Measurements from ENCODE around the gene DHX9. TPM values are rescaled to one million over a fixed set of nuclear protein-coding genes. Genes with fewer than 3 reads are reported as not detected.
A peak's percentile ranks its signal among the peaks of the same experiment; 100 is the strongest.

The DHX9 gene
- total and polyA plus RNA-seq, 2 experiments from 2014 or later = 151 to 262 TPM

DNA sequence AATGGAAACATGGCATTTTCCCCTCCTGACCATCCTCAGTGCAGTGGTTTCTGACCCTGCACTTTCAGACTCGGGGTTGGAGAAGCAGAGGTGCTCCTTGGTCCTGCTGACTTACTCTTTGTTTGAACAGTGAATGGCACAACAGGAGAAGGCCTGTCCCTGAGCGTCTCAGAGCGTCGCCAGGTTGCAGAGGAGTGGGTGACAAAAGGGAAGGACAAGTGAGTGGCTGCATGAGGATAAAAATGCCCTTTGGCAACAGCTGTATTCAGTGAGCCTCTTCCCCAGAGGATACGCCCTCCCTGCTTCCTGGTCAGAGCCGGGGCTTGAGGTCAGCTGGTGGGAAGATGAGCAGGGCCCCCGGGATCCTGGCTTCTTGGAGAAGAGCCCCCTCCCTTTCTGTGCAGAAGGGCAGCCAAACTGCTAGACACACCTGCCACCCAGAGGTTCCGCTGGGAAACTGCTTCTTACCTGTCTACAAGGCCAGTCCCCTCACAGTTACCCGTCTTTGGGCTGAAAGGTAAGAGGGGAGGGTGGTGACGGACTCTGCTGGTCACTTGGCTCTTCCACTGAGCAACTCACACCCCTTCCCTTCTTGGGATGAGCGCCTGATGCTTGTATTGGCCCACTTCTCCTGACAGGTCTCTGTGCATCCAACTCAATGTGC lies 33.0 kb upstream of the DHX9 start:
- H3K4me3 Mint-ChIP-seq = no peak overlapping the region; the same call in 2 of the 3 replicates
- ATAC-seq (peak; percentile 98), DNase-seq (ENCODE audit: low spot score) (peak; percentile 97)
- H3K27me3 Mint-ChIP-seq (ENCODE audit: insufficient read depth, low read depth, poor library complexity) = peaks cover 1% of the 10 kb centered on the region
- Histone ChIP-seq H3K27ac (ENCODE audit: low read depth) (no peak overlapping the region), H3K27me3 (ENCODE audit: insufficient read depth) (no peaks in the 10 kb centered on the region), H3K9me2 (ENCODE audit: insufficient read depth) (no peaks in the 10 kb centered on the region), H2AFZ (peak overlapping the region; percentile 40; the same call in 1 of the 2 replicates), H3K4me2 (no peak overlapping the region), H3K79me2 (replicated peaks; ENCODE audit: insufficient read depth) (no peaks in the 10 kb centered on the region), H4K20me1 (replicated peaks; ENCODE audit: insufficient read depth) (no peaks in the 10 kb centered on the region), H3K36me3 (ENCODE audit: insufficient read depth) (no peaks in the 10 kb centered on the region), H3F3A (replicated peaks; ENCODE audit: low read depth) (no peaks in the 10 kb centered on the region), H3K4me3 (no peak overlapping the region), H3K4me1 (ENCODE audit: insufficient read depth) (peaks cover 17% of the 10 kb centered on the region)
- no peaks in the 10 kb centered on the region for H3K9me3 Mint-ChIP-seq
- H3K27ac Mint-ChIP-seq = no peak overlapping the region
- H3K4me1 Mint-ChIP-seq = peaks cover 13% of the 10 kb centered on the region
- no peak for TF ChIP-seq STAT1 (IDR thresholded peaks at IDR 0.05; ENCODE audit: unreplicated experiment)
- TF ChIP-seq ZNF114 (CRISPR knock-in tag; IDR thresholded peaks at IDR 0.05) = no peak
- TF ChIP-seq NANOG (IDR thresholded peaks at IDR 0.05; ENCODE audit: borderline replicate concordance) = no peak
- TF ChIP-seq ZNF331 (CRISPR knock-in tag; IDR thresholded peaks at IDR 0.05; ENCODE audit: low read depth) = no peak
- TF ChIP-seq, protein P1, sequence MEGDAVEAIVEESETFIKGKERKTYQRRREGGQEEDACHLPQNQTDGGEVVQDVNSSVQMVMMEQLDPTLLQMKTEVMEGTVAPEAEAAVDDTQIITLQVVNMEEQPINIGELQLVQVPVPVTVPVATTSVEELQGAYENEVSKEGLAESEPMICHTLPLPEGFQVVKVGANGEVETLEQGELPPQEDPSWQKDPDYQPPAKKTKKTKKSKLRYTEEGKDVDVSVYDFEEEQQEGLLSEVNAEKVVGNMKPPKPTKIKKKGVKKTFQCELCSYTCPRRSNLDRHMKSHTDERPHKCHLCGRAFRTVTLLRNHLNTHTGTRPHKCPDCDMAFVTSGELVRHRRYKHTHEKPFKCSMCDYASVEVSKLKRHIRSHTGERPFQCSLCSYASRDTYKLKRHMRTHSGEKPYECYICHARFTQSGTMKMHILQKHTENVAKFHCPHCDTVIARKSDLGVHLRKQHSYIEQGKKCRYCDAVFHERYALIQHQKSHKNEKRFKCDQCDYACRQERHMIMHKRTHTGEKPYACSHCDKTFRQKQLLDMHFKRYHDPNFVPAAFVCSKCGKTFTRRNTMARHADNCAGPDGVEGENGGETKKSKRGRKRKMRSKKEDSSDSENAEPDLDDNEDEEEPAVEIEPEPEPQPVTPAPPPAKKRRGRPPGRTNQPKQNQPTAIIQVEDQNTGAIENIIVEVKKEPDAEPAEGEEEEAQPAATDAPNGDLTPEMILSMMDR (conservative IDR thresholded peaks at IDR 0.05; ENCODE audit: low read depth in 2 of 2) = peak; percentile 65 to 94
- TF ChIP-seq EZH2phosphoT487 (IDR thresholded peaks at IDR 0.05; ENCODE audit: unreplicated experiment) = no peak
- TF ChIP-seq EZH2 (IDR thresholded peaks at IDR 0.05; ENCODE audit: low read depth, unreplicated experiment) = no peak
- TF ChIP-seq, protein P2, sequence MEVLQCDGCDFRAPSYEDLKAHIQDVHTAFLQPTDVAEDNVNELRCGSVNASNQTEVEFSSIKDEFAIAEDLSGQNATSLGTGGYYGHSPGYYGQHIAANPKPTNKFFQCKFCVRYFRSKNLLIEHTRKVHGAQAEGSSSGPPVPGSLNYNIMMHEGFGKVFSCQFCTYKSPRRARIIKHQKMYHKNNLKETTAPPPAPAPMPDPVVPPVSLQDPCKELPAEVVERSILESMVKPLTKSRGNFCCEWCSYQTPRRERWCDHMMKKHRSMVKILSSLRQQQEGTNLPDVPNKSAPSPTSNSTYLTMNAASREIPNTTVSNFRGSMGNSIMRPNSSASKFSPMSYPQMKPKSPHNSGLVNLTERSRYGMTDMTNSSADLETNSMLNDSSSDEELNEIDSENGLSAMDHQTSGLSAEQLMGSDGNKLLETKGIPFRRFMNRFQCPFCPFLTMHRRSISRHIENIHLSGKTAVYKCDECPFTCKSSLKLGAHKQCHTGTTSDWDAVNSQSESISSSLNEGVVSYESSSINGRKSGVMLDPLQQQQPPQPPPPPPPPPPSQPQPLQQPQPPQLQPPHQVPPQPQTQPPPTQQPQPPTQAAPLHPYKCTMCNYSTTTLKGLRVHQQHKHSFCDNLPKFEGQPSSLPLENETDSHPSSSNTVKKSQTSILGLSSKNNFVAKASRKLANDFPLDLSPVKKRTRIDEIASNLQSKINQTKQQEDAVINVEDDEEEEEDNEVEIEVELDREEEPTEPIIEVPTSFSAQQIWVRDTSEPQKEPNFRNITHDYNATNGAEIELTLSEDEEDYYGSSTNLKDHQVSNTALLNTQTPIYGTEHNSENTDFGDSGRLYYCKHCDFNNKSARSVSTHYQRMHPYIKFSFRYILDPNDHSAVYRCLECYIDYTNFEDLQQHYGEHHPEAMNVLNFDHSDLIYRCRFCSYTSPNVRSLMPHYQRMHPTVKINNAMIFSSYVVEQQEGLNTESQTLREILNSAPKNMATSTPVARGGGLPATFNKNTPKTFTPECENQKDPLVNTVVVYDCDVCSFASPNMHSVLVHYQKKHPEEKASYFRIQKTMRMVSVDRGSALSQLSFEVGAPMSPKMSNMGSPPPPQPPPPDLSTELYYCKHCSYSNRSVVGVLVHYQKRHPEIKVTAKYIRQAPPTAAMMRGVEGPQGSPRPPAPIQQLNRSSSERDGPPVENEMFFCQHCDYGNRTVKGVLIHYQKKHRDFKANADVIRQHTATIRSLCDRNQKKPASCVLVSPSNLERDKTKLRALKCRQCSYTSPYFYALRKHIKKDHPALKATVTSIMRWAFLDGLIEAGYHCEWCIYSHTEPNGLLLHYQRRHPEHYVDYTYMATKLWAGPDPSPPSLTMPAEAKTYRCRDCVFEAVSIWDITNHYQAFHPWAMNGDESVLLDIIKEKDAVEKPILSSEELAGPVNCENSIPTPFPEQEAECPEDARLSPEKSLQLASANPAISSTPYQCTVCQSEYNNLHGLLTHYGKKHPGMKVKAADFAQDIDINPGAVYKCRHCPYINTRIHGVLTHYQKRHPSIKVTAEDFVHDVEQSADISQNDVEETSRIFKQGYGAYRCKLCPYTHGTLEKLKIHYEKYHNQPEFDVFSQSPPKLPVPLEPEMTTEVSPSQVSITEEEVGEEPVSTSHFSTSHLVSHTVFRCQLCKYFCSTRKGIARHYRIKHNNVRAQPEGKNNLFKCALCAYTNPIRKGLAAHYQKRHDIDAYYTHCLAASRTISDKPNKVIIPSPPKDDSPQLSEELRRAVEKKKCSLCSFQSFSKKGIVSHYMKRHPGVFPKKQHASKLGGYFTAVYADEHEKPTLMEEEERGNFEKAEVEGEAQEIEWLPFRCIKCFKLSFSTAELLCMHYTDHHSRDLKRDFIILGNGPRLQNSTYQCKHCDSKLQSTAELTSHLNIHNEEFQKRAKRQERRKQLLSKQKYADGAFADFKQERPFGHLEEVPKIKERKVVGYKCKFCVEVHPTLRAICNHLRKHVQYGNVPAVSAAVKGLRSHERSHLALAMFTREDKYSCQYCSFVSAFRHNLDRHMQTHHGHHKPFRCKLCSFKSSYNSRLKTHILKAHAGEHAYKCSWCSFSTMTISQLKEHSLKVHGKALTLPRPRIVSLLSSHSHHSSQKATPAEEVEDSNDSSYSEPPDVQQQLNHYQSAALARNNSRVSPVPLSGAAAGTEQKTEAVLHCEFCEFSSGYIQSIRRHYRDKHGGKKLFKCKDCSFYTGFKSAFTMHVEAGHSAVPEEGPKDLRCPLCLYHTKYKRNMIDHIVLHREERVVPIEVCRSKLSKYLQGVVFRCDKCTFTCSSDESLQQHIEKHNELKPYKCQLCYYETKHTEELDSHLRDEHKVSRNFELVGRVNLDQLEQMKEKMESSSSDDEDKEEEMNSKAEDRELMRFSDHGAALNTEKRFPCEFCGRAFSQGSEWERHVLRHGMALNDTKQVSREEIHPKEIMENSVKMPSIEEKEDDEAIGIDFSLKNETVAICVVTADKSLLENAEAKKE (CRISPR knock-in tag; IDR thresholded peaks at IDR 0.05) = no peak
- TF ChIP-seq JUNB (IDR thresholded peaks at IDR 0.05; ENCODE audit: unreplicated experiment) = no peak
- TF ChIP-seq, protein P3, sequence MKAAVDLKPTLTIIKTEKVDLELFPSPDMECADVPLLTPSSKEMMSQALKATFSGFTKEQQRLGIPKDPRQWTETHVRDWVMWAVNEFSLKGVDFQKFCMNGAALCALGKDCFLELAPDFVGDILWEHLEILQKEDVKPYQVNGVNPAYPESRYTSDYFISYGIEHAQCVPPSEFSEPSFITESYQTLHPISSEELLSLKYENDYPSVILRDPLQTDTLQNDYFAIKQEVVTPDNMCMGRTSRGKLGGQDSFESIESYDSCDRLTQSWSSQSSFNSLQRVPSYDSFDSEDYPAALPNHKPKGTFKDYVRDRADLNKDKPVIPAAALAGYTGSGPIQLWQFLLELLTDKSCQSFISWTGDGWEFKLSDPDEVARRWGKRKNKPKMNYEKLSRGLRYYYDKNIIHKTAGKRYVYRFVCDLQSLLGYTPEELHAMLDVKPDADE (IDR thresholded peaks at IDR 0.05) = no peak
- no peak for TF ChIP-seq POLR2AphosphoS5 (IDR thresholded peaks at IDR 0.05; ENCODE audit: low read depth)
- TF ChIP-seq, protein P4, sequence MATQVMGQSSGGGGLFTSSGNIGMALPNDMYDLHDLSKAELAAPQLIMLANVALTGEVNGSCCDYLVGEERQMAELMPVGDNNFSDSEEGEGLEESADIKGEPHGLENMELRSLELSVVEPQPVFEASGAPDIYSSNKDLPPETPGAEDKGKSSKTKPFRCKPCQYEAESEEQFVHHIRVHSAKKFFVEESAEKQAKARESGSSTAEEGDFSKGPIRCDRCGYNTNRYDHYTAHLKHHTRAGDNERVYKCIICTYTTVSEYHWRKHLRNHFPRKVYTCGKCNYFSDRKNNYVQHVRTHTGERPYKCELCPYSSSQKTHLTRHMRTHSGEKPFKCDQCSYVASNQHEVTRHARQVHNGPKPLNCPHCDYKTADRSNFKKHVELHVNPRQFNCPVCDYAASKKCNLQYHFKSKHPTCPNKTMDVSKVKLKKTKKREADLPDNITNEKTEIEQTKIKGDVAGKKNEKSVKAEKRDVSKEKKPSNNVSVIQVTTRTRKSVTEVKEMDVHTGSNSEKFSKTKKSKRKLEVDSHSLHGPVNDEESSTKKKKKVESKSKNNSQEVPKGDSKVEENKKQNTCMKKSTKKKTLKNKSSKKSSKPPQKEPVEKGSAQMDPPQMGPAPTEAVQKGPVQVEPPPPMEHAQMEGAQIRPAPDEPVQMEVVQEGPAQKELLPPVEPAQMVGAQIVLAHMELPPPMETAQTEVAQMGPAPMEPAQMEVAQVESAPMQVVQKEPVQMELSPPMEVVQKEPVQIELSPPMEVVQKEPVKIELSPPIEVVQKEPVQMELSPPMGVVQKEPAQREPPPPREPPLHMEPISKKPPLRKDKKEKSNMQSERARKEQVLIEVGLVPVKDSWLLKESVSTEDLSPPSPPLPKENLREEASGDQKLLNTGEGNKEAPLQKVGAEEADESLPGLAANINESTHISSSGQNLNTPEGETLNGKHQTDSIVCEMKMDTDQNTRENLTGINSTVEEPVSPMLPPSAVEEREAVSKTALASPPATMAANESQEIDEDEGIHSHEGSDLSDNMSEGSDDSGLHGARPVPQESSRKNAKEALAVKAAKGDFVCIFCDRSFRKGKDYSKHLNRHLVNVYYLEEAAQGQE (IDR thresholded peaks at IDR 0.05; ENCODE audit: unreplicated experiment) = no peak
- peak; percentile 32; the same call in 1 of the 2 replicates for TF ChIP-seq CREB1 (CRISPR knock-in tag; IDR thresholded peaks at IDR 0.05; ENCODE audit: low read depth)
- H3K36me3 Mint-ChIP-seq (ENCODE audit: low read depth) = no peaks in the 10 kb centered on the region
